Upper lobe of left lung (tissue), 6 donors: ENCODE data around the gene GRAP. TPM values are rescaled to one million over a fixed set of nuclear protein-coding genes. Genes with fewer than 3 reads are reported as not detected.

Experiments used
- ATAC-seq, 2 donors: fragments of 200-7000 bp; cut with Tn5 transposase; one replicate each; pipeline ENCODE4 v1.9.1; 2022; ENCODE audit warnings: mild to moderate bottlenecking in 2 of 2, moderate library complexity in 2 of 2; ENCODE audit not compliant: low FRiP score in 2 of 2
- DNase-seq, 2 donors: peaks; one replicate each; pipeline ENCODE4 v3.0.0-alpha.2; 2019 to 2020
- H3K27ac ChIP-seq, 4 donors: fragments of 200-600 bp; sonication (generic); one replicate each; pipeline ENCODE4 v1.5.1; 2016 to 2019
- H3K27me3 ChIP-seq, 4 donors: fragments of 200-600 bp; sonication (generic); one replicate each; pipeline ENCODE4 v1.5.1; 2017 to 2019
- H3K36me3 ChIP-seq, 4 donors: fragments of 200-600 bp; sonication (generic); one replicate each; pipeline ENCODE4 v1.5.1; 2016 to 2019
- H3K4me1 ChIP-seq, 4 donors: fragments of 200-600 bp; sonication (generic); one replicate each; pipeline ENCODE4 v1.5.1; 2018 to 2019
- H3K4me3 ChIP-seq, 4 donors: fragments of 200-600 bp; sonication (generic); one replicate each; pipeline ENCODE4 v1.5.1; 2017 to 2019; ENCODE audit warnings: mild to moderate bottlenecking in 2 of 4, moderate library complexity in 1 of 4
- H3K9me3 ChIP-seq, 4 donors: fragments of 200-600 bp; sonication (generic); one replicate each; pipeline ENCODE4 v1.5.1; 2018 to 2019
- EP300 ChIP-seq, 4 donors: sonication (generic); formaldehyde crosslinking; IDR thresholded peaks; one replicate each; pipeline ENCODE4 v1.5.1; 2017; ENCODE audit warnings: antibody characterized with exemption in 4 of 4, control low read depth in 2 of 4
- POLR2A ChIP-seq, 4 donors: fragments of 450-650 bp; IDR thresholded peaks; one replicate each; pipeline ENCODE4 v1.5.1; 2016 to 2017; ENCODE audit warnings: antibody characterized with exemption in 4 of 4, mild to moderate bottlenecking in 2 of 4
- POLR2AphosphoS5 ChIP-seq, 2 donors: sonication (generic); formaldehyde crosslinking; IDR thresholded peaks; one replicate each; pipeline ENCODE4 v1.5.1; 2017; ENCODE audit warnings: antibody characterized with exemption in 2 of 2
- WGBS, 2 donors: methylation state at CpG; one replicate each; pipeline ENCODE4 v1.1.5; 2017 to 2018; 5-methylcytosine and 5-hydroxymethylcytosine counted together
- total RNA-seq, 6 donors: library from RNA; depleted of rRNA in 4 of 6; stranded (reverse); fragments of >200 nt in 4 of 6; gene quantifications; one replicate each; pipeline versions ENCODE4 v1.1.0 to v1.2.1, GENCODE V29; 2016 to 2021
- TF ChIP-seq, protein P1 (sequence below), 6 experiments: fragments of 450-650 bp in 4 of 6; fragments of 200-600 bp in 2 of 6; sonication (generic) in 2 of 6; IDR thresholded peaks; one replicate each; pipeline ENCODE4 v1.5.1; 2016 to 2019; ENCODE audit warnings: antibody characterized with exemption in 6 of 6
- donor health status: DM: no; HTN: no; CAD: no; lungs with moderate emphysema.
- donor health status: DM: no; HTN: yes; CAD: no; lungs with severe emphysema.

Gene GRAP
- total RNA-seq, 6 donors from 2014 or later, result 3.1 to 11.3 (median 4.8) TPM

DNA sequence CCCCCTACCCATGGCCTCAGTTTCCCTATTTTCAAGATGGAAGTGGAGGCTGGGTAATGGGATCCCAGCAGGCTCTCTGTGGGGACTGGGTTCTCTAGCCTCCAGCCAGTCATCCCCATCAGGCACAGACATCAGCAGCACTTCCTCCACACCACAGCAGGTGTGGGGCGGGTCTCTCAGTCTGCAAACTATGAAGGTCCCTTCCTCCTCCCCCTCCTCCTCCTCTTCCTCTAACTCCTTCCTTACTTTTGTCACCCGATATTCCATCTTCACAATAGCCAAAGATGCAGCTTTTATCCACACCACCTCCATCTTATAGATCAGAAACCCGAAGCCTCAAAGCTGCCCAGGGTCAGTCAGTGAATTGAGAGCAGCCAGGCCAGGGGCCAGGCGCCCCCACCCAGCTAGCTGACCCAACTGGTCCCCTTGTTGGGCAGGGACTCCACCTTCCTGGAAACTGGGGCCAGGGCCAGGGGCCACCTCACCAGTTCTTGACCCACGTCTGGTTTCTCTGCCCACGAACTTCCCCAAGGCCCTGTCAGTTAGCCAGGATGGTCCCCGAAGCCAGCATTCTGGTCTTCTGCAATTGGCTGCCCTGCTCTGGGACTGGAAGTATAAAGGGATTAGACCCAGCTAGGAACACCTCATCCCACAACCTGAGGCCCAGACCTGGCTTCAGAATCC, 44.7 kb downstream of the GRAP start:
- no peak overlapping the region for H3K27ac ChIP-seq
- peaks cover 12 to 31% (median 15%) of the 10 kb centered on the region in 4 donors for H3K4me1 ChIP-seq
- ATAC-seq (no peak), DNase-seq (no peak)
- no peaks in the 10 kb centered on the region for H3K27me3 ChIP-seq
- no peak overlapping the region for H3K4me3 ChIP-seq
- 70 to 89% methylated on average over 4 to 7 of the region's 7 CpGs for WGBS, 2 donors
- no peaks in the 10 kb centered on the region for H3K9me3 ChIP-seq
- no peaks in the 10 kb centered on the region for H3K36me3 ChIP-seq
- TF ChIP-seq POLR2A (IDR thresholded peaks at IDR 0.05) (no peak), EP300 (IDR thresholded peaks at IDR 0.05) (no peak), POLR2AphosphoS5 (IDR thresholded peaks at IDR 0.05) (no peak)
- TF ChIP-seq, protein P1, sequence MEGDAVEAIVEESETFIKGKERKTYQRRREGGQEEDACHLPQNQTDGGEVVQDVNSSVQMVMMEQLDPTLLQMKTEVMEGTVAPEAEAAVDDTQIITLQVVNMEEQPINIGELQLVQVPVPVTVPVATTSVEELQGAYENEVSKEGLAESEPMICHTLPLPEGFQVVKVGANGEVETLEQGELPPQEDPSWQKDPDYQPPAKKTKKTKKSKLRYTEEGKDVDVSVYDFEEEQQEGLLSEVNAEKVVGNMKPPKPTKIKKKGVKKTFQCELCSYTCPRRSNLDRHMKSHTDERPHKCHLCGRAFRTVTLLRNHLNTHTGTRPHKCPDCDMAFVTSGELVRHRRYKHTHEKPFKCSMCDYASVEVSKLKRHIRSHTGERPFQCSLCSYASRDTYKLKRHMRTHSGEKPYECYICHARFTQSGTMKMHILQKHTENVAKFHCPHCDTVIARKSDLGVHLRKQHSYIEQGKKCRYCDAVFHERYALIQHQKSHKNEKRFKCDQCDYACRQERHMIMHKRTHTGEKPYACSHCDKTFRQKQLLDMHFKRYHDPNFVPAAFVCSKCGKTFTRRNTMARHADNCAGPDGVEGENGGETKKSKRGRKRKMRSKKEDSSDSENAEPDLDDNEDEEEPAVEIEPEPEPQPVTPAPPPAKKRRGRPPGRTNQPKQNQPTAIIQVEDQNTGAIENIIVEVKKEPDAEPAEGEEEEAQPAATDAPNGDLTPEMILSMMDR (IDR thresholded peaks at IDR 0.05), result no peak

DNA sequence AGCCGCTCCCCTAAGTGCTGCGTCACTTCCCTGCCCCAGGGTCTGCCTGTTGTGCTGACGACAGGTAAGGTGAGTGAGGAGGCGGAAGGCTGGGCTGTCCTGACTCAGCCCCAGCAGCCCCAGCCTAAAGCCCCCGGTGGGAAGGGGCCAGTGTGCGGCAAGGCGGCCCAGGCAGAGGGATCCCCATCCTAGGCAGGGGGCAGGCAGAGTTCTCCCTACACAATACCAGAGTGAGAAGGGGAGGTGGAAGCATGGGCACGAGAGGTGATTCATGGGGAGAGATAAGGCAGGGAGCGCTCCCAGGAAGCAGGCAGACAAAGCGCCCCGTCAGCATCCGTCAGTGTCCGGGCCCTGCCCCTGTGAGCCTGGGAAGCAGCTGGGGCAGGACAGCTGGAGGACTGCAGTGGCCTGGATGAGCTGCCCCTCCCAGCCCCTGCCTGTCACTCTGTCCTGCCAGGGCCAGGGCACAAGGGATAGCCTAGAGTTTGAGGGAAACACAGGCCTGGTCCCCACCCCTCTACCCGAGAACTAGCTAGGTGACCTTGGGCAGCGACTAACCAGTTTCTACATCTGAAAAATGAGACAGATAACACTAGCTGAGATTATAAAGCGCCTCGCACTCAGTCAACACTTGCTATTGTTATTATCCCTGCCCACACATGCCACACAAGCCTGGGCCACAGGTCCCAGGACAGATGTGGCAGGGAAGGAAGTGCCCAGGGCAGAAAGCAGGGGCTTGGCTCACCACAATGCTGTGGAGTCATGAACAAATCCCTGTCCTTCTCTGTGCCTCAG, 46.0 kb downstream of the GRAP start:
- Histone ChIP-seq H3K4me1 (peaks cover 12 to 31% (median 15%) of the 10 kb centered on the region in 4 donors), H3K27ac (no peak overlapping the region), H3K36me3 (no peaks in the 10 kb centered on the region), H3K27me3 (no peaks in the 10 kb centered on the region), H3K4me3 (no peak overlapping the region), H3K9me3 (no peaks in the 10 kb centered on the region)
- WGBS, 2 donors, result 83% methylated on average over 14 to 16 of the region's 17 CpGs
- DNase-seq, result no peak
- TF ChIP-seq, protein P1 (IDR thresholded peaks at IDR 0.05), result no peak
- TF ChIP-seq POLR2AphosphoS5 (IDR thresholded peaks at IDR 0.05), result no peak
- no peak for TF ChIP-seq EP300 (IDR thresholded peaks at IDR 0.05)
- no peak for TF ChIP-seq POLR2A (IDR thresholded peaks at IDR 0.05)
- ATAC-seq, result no peak

DNA sequence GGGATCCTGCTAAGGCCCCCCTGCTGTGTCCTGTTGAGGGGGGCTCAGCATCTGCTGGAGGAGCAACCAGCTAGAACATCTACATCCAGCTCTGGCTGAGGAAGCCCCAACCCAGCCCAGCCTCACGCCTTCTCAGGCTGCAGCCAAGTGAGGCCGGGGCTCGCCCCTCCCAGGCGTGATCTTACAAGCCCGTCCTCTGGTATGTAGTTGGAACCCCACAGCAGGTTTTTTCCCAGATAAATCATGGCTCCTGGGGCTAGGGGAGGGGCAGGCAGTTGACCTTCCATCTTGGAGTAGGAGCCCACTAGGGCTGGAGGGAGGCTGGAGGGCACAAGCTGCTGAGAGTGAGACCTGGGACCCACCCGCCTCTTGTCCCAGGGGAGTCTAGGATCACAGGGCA, 46.8 kb downstream of the GRAP start:
- peaks cover 0 to 5% (median 0%) of the 10 kb centered on the region in 4 donors for H3K9me3 ChIP-seq
- H3K36me3 ChIP-seq, result no peaks in the 10 kb centered on the region
- H3K4me3 ChIP-seq, result no peak overlapping the region
- peaks cover 12 to 31% (median 14%) of the 10 kb centered on the region in 4 donors for H3K4me1 ChIP-seq
- no peaks in the 10 kb centered on the region for H3K27me3 ChIP-seq
- TF ChIP-seq, protein P1 (IDR thresholded peaks at IDR 0.05), result no peak
- TF ChIP-seq POLR2AphosphoS5 (IDR thresholded peaks at IDR 0.05) (no peak), POLR2A (IDR thresholded peaks at IDR 0.05) (no peak), EP300 (IDR thresholded peaks at IDR 0.05) (no peak)
- DNase-seq (no peak), ATAC-seq (no peak)
- 90 to 91% methylated on average over 2 to 5 of the region's 6 CpGs for whole genome bisulfite sequencing, 2 donors
- H3K27ac ChIP-seq, result no peak overlapping the region

DNA sequence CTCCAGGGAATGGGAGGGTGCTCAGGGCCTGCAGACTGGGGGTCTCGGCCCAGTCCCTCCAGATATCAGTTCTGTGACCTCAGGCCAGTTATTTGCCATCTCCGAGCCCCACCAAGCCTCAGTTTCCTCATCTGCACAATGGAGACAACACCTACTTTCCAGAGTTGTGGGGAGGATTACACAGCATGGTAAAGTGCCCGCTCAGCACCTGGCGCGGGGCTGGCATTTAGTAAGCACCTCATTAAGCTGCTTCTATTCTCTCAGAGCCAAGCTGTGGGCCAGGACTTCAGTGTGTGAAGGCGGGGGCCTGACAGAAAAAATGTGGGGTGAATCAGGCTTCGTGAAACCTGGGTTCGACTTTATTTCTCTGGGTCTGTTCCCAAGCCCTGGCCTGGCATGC, 47.4 kb downstream of the GRAP start:
- H3K9me3 ChIP-seq, result peaks cover 0 to 5% (median 0%) of the 10 kb centered on the region in 4 donors
- WGBS, 2 donors, result 91 to 93% methylated on average over 8 of the region's 8 CpGs
- TF ChIP-seq, protein P1 (IDR thresholded peaks at IDR 0.05), result no peak
- TF ChIP-seq POLR2AphosphoS5 (IDR thresholded peaks at IDR 0.05), result no peak
- no peak for TF ChIP-seq EP300 (IDR thresholded peaks at IDR 0.05)
- TF ChIP-seq POLR2A (IDR thresholded peaks at IDR 0.05), result no peak
- no peak overlapping the region for H3K27ac ChIP-seq
- no peaks in the 10 kb centered on the region for H3K27me3 ChIP-seq
- no peak overlapping the region for H3K4me3 ChIP-seq
- no peak for DNase-seq
- no peaks in the 10 kb centered on the region for H3K36me3 ChIP-seq
- no peak for ATAC-seq
- H3K4me1 ChIP-seq, result peaks cover 12 to 34% (median 13%) of the 10 kb centered on the region in 4 donors
